GM21737 (cell line): Measurements from ENCODE around the gene ARHGAP23.

ENCODE experiments used
- ATAC-seq: cut with Tn5 transposase; IDR thresholded peaks from one replicate; pipeline ENCODE4 v1.9.1; 2021; ENCODE audit warnings: mild to moderate bottlenecking, moderate library complexity; ENCODE audit not compliant: unreplicated experiment

ARHGAP23 gene

GRCh38 chr17:38544839-38545209 lies 116.6 kb downstream of the ARHGAP23 start:
- no peak for ATAC-seq

- ATAC-seq: no peak
These were observed 117.4 kb downstream of the ARHGAP23 start for GRCh38 chr17:38545531-38546225.

GRCh38 chr17:38546396-38546795 lies 118.1 kb downstream of the ARHGAP23 start:
- no peak for ATAC-seq

GRCh38 chr17:38547444-38547843 lies 119.2 kb downstream of the ARHGAP23 start:
- no peak for ATAC-seq

GRCh38 chr17:38549285-38549684 lies 121.0 kb downstream of the ARHGAP23 start:
- no peak for ATAC-seq

GRCh38 chr17:38550661-38551060 lies 122.4 kb downstream of the ARHGAP23 start:
- no peak for ATAC-seq

GRCh38 chr17:38551121-38551520 lies 122.9 kb downstream of the ARHGAP23 start:
- ATAC-seq: no peak

GRCh38 chr17:38552343-38552742 lies 124.1 kb downstream of the ARHGAP23 start:
- no peak for ATAC-seq

GRCh38 chr17:38554430-38555350 lies 126.4 kb downstream of the ARHGAP23 start:
- ATAC-seq: no peak

GRCh38 chr17:38556239-38556638 lies 128.0 kb downstream of the ARHGAP23 start:
- ATAC-seq: no peak

- ATAC-seq: no peak
These were observed 129.1 kb downstream of the ARHGAP23 start for GRCh38 chr17:38557396-38557795.

- no peak for ATAC-seq
These were observed 129.8 kb downstream of the ARHGAP23 start for GRCh38 chr17:38557836-38558727.

GRCh38 chr17:38558728-38559050 lies 130.4 kb downstream of the ARHGAP23 start:
- no peak for ATAC-seq

GRCh38 chr17:38559051-38559879 lies 131.0 kb downstream of the ARHGAP23 start:
- peak; percentile 67 for ATAC-seq

GRCh38 chr17:38559880-38560230 lies 131.6 kb downstream of the ARHGAP23 start:
- ATAC-seq: no peak

GRCh38 chr17:38560503-38561318 lies 132.4 kb downstream of the ARHGAP23 start:
- ATAC-seq: no peak

- no peak for ATAC-seq
These were observed 133.4 kb downstream of the ARHGAP23 start for GRCh38 chr17:38561416-38562214.
